GM21515 (cell line): Measurements from ENCODE around the gene HJV.
A peak's percentile ranks its signal among the peaks of the same experiment; 100 is the strongest.
"Not testable (repeated sequence)": the region's sequence is repeated elsewhere in the genome, so short reads cannot be mapped to it uniquely, and the experiment has no call there.

Experiments used
- ATAC-seq: cut with Tn5 transposase; IDR thresholded peaks from one replicate; pipeline ENCODE4 v1.9.1; 2021; ENCODE audit not compliant: unreplicated experiment

The HJV gene

GRCh38 chr1:146021622-146022402 is at the start of gene HJV:
Gene HJV (minus strand): TSS chr1:146021735. CDS start chr1:146020231, 1,504 bp downstream.
- ATAC-seq, result no peak

- ATAC-seq, result not testable (repeated sequence)
Observed at GRCh38 chr1:146059148-146059547, 37.6 kb upstream of the HJV start.

GRCh38 chr1:146051852-146052676 is 30.5 kb upstream of the HJV start:
- peak; percentile 67 for ATAC-seq

- ATAC-seq, result peak; percentile 23
Observed at GRCh38 chr1:146051452-146051851, 29.9 kb upstream of the HJV start.

GRCh38 chr1:146050652-146050963 is 29.1 kb upstream of the HJV start:
- ATAC-seq, result not testable (repeated sequence)

- ATAC-seq, result not testable (repeated sequence)
Observed at GRCh38 chr1:146049866-146050651, 28.5 kb upstream of the HJV start.

- ATAC-seq, result no peak
Observed at GRCh38 chr1:146049436-146049835, 27.9 kb upstream of the HJV start.

- ATAC-seq, result not testable (repeated sequence)
Observed at GRCh38 chr1:146048514-146049115, 27.1 kb upstream of the HJV start.

- ATAC-seq, result no peak
Observed at GRCh38 chr1:146046664-146047063, 25.1 kb upstream of the HJV start.

GRCh38 chr1:146039844-146040194 is 18.3 kb upstream of the HJV start:
- ATAC-seq, result no peak

- ATAC-seq, result peak; percentile 24
Observed at GRCh38 chr1:146036965-146037646, 15.6 kb upstream of the HJV start.

- ATAC-seq, result no peak
Observed at GRCh38 chr1:146036241-146036964, 14.9 kb upstream of the HJV start.

GRCh38 chr1:146035048-146035423 is 13.5 kb upstream of the HJV start:
- ATAC-seq, result no peak

- ATAC-seq, result no peak
Observed at GRCh38 chr1:146032631-146033219, 11.2 kb upstream of the HJV start.

GRCh38 chr1:146031476-146031875 is 9.9 kb upstream of the HJV start:
- ATAC-seq, result no peak

GRCh38 chr1:146029117-146029516 is 7.6 kb upstream of the HJV start:
- ATAC-seq, result no peak

- ATAC-seq, result not testable (repeated sequence)
Observed at GRCh38 chr1:146026650-146027049, 5.1 kb upstream of the HJV start.

GRCh38 chr1:146025787-146026495 is 4.4 kb upstream of the HJV start:
- ATAC-seq, result not testable (repeated sequence)
